Heart left ventricle (tissue), 13 donors: Measurements from ENCODE around the gene SLC7A6.

Source experiments
- CTCF ChIP-seq, 12 donors: fragments of 200-600 bp; sonication (generic) in 4 of 12; IDR thresholded peaks; one replicate each; pipeline versions ENCODE4 v1.5.0 to v1.8.0; 2018 to 2022; ENCODE audit warnings: antibody characterized with exemption in 12 of 12, mild to moderate bottlenecking in 5 of 12
- POLR2A ChIP-seq, 2 donors: fragments of 450-650 bp; IDR thresholded peaks; one replicate each; pipeline ENCODE4 v1.6.1; 2017; ENCODE audit warnings: antibody characterized with exemption in 2 of 2, mild to moderate bottlenecking in 2 of 2, moderate library complexity in 2 of 2
- donor health status: ischemic (EF 13 %, LVEDD 7.1; RV severe dilation, severe dysfunction).
- donor health status: DM: no; HTN: yes; CAD: no.
- donor health status: DM: no; HTN: no; CAD: no.
- donor health status: ischemic (EF 25% LVEDD 6.9; RV normal size, moderate dysfunction).
- donor health status: ischemic (EF 25% LVEDD 5.7; RV mildly dilated, moderate dysfunction).
- donor health status: ischemic (EF 35%, LVEDD 5.7; RV mildly dilated, moderate dysfunction).
- donor health status: nonischemic (EF 11% LVEDD 7.7; RV severe dilation, severe dysfunction).
- donor health status: DM: yes; HTN: yes; CAD: no.
- donor health status: PGD.
- donor health status: ischemic (EF 29% LVEDD 5.4; RV normal size, mild dysfunction).
- donor health status: nonischemic (EF 23%, LVEDD 6.1; RV moderate dilation, normal function).

- no peak for TF ChIP-seq POLR2A (IDR thresholded peaks at IDR 0.05)
- no peak for TF ChIP-seq CTCF (IDR thresholded peaks at IDR 0.05)
Observed at GRCh38 chr16:68246666-68247065, 17.7 kb upstream of the SLC7A6 start.
